ENCODE measurements around the gene AGBL4.

- no peak for TF ChIP-seq CTCF (IDR thresholded peaks at IDR 0.05)
- TF ChIP-seq POLR2A (IDR thresholded peaks at IDR 0.05) = no peak
Observed at GRCh38 chr1:48889615-48890014, 1134.1 kb downstream of the AGBL4 start.

Measured in heart left ventricle (tissue), 13 donors.